HPDE6-E6E7 (cell line): Measurements from ENCODE around the gene HCFC1.
A peak's percentile ranks its signal among the peaks of the same experiment; 100 is the strongest.

Experiments used
- DNase-seq: peaks from one replicate; pipeline ENCODE4 v3.0.0; 2011; ENCODE audit warnings: missing footprints; ENCODE audit errors: extremely low spot score

HCFC1 gene

GRCh38 chrX:153941336-153942252, 30.0 kb downstream of the HCFC1 start:
- no peak for DNase-seq

GRCh38 chrX:153939573-153939972, 32.0 kb downstream of the HCFC1 start:
- DNase-seq, result no peak

GRCh38 chrX:153938226-153938786, 33.3 kb downstream of the HCFC1 start:
- no peak for DNase-seq

DNA sequence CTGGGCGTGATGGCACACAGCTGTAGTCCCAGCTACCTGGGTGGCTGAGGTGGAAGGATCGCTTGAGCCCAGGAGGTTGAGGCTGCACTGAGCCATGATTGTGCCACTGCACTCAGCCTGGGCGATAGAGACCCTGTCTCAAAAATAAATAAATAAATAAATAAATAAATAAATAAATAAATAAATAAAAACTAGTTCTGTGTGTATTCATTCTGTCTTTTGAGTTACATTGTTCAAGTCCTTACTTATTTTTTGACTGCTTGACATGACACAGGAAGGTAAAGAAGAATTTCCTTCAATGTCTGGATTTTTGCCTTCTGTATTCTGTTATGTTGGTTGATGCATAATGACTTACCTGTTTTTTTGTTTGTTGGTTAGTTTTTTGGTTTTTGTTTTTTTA, 34.6 kb downstream of the HCFC1 start:
- DNase-seq, result no peak

- no peak for DNase-seq
Measured at GRCh38 chrX:153935326-153935851, 36.2 kb downstream of the HCFC1 start.

- DNase-seq, result peak; percentile 87
Measured at GRCh38 chrX:153934762-153935325, 36.8 kb downstream of the HCFC1 start, which contains the start of gene NAA10. NAA10 (minus strand) TSS chrX:153935037; CDS start chrX:153934904, 133 bp downstream.

- DNase-seq, result no peak
Measured at GRCh38 chrX:153934148-153934761, 37.4 kb downstream of the HCFC1 start.

- no peak for DNase-seq
Measured at GRCh38 chrX:153933748-153934147, 37.9 kb downstream of the HCFC1 start.

- DNase-seq, result no peak
Measured at GRCh38 chrX:153932220-153932915, 39.2 kb downstream of the HCFC1 start.

GRCh38 chrX:153931748-153932147, 39.9 kb downstream of the HCFC1 start:
- DNase-seq, result no peak

DNA sequence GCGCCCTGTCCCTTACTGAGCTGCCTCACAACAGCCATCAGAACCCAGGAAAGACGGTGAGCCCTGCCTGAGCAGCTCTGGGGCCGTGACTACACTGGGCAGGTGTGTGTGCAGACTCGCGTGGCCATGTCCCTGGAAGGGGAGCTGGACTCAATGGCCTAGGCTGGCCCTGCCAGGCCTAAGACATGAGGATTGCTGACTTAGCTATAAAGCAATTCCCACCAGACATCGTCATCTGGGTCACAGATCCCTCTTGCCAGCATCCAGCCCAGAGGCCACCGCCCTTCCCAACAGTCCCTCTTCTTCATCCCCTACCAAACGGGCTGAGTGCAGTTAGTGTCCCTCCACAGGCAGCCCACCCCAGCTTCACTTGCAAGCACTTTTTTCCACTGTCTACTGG, 40.5 kb downstream of the HCFC1 start:
- DNase-seq, result no peak

DNA sequence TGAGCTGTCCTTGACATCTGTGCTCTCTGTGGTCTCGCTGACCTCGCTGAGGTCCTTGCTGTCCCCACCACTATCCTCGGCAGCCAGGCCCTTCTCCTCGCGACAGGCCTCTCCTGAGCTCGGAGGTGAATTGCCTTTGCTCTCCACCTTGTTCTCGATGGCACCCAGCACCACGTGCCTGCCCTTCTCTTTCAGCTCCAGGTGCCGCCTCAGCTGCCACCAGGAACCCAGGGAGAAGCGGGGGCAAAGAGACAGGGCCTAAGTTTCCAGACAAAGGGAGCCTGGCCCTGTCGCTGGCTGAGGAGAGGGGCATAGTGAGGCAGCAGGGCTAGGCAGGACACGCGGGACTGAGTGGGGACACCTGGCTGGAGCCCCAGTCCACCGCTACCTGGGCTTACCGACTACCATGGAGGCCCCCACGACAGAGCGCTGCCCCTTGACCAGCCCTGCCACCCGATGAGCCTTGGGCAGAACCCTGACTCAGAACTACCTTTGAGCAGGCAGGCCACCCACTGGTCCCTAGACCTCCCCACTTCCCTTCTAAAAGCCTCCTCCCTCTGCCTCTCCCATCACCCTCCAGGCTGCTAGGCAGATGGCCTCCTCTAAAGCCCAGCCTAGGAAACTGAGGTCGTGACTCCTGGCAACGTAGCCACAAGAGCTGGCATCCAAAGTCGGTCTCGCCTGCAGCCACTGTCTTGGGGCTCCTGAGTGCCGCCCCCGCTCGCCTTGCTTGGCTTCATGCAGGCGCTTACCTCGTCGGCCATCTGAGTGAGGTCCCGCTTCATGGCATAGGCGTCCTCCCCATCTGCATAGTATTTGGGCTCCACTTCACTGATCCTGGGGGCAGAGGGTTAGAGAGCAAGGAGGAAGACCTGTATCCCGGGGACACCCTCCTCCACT, 41.4 kb downstream of the HCFC1 start:
- no peak for DNase-seq

- no peak for DNase-seq
Measured at GRCh38 chrX:153929576-153929975, 42.0 kb downstream of the HCFC1 start.

DNA sequence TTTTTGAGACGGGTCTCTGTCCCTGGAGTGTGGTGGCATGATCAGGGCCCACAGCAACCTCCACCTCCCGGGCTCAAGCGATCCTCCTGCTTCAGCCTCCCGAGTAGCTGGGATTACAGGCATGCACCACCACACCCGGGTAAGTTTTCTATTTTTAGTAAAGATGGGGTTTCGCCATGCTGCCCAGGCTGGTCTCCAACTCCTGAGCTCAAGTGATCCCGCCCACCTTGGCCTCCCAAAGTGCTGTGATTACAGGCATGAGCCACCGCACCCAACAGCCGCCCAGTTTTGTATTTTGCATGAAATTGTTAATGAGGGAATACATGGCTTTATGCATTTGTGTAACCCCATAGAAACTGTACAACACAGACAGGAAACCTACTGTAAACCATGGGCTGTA, 42.8 kb downstream of the HCFC1 start:
- DNase-seq, result no peak

GRCh38 chrX:153927922-153928760, 43.5 kb downstream of the HCFC1 start:
- peak; percentile 100 for DNase-seq

DNA sequence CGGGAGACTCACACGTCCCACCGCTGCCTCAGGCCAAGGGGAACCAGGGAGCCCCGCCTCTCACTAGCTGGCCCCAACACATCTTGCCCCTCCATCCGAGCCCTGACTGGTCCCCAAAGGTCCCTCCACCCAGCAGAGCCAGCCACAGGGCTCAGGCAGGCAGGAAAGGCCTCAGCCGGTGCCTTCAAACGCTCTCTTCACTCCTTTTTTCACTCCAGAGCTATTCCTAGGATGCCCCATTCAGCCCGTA, 44.0 kb downstream of the HCFC1 start:
- no peak for DNase-seq

GRCh38 chrX:153926858-153927671, 44.6 kb downstream of the HCFC1 start:
- no peak for DNase-seq

DNA sequence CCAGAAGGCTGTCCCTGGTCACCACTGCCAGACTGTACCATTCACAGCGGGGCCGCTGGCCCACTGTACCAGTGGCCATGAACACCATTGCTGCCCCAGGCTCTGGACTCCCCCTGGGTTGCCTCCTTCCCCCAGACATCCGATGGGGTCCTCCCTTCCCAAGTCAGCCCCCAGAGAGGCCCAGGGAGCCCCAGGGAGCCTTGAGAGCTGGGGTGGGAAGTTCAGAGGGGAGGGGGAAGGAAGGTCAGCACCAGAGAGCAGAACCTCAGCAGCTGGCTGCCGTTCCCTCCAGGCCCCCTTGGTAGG, 45.1 kb downstream of the HCFC1 start:
- DNase-seq, result no peak
